HG03196 (cell line): ENCODE measurements around the gene MIOX.
"Not testable (repeated sequence)": the region's sequence is repeated elsewhere in the genome, so short reads cannot be mapped to it uniquely, and the experiment has no call there.

Source experiments
- ATAC-seq: cut with Tn5 transposase; IDR thresholded peaks from one replicate; pipeline ENCODE4 v1.9.1; 2021; ENCODE audit not compliant: unreplicated experiment

Gene MIOX

GRCh38 chr22:50528682-50529415 is 42.2 kb downstream of the MIOX start:
- no peak for ATAC-seq

- no peak for ATAC-seq
Measured at GRCh38 chr22:50529416-50529896, 42.8 kb downstream of the MIOX start.

GRCh38 chr22:50529897-50530579 is 43.4 kb downstream of the MIOX start, which contains the start of gene TYMP:
TYMP (minus strand) TSS chr22:50530012; CDS start chr22:50529709, 303 bp downstream.
- no peak for ATAC-seq

GRCh38 chr22:50530580-50530876 is 43.9 kb downstream of the MIOX start:
- ATAC-seq: no peak

- ATAC-seq: no peak
Measured at GRCh38 chr22:50530877-50531545, 44.4 kb downstream of the MIOX start.

- no peak for ATAC-seq
Measured at GRCh38 chr22:50531546-50531961, 44.9 kb downstream of the MIOX start.

GRCh38 chr22:50531962-50532674 is 45.5 kb downstream of the MIOX start:
- ATAC-seq: no peak

GRCh38 chr22:50532824-50533796 is 46.5 kb downstream of the MIOX start:
- no peak for ATAC-seq

GRCh38 chr22:50533856-50534711 is 47.4 kb downstream of the MIOX start:
- not testable (repeated sequence) for ATAC-seq

GRCh38 chr22:50535113-50535512 is 48.5 kb downstream of the MIOX start:
- no peak for ATAC-seq

GRCh38 chr22:50536226-50536625 is 49.6 kb downstream of the MIOX start:
- ATAC-seq: no peak

- ATAC-seq: no peak
Measured at GRCh38 chr22:50537765-50538164, 51.1 kb downstream of the MIOX start.
